Thoracic aorta (tissue), 2 donors: Measurements from ENCODE around the gene SUGP1. TPM values are rescaled to one million over a fixed set of nuclear protein-coding genes. Genes with fewer than 3 reads are reported as not detected.

ENCODE experiments used
- ATAC-seq: fragments of 150-250 bp; one replicate; pipeline ENCODE4 v1.8.0; 2017; ENCODE audit warnings: low read depth; ENCODE audit not compliant: insufficient number of reproducible peaks, low FRiP score
- DNase-seq: peaks from one replicate; pipeline ENCODE4 v3.0.0-alpha.2; 2020; ENCODE audit warnings: low spot score
- H3K27ac ChIP-seq, 2 donors: fragments of 200-600 bp; sonication (generic); 1 replicate in 1 of 2; 2 replicates in 1 of 2; pipeline ENCODE4 v1.5.1; 2016; ENCODE audit warnings: mild to moderate bottlenecking in 2 of 2, moderate library complexity in 2 of 2
- H3K27me3 ChIP-seq: fragments of 200-600 bp; sonication (generic); replicated peaks from 2 replicates; pipeline ENCODE4 v1.6.0; 2016; ENCODE audit warnings: mild to moderate bottlenecking; ENCODE audit not compliant: insufficient read depth
- H3K36me3 ChIP-seq: fragments of 200-600 bp; sonication (generic); one replicate; pipeline ENCODE4 v1.5.1; 2016
- H3K4me1 ChIP-seq, 2 donors: fragments of 200-600 bp; sonication (generic); 1 replicate in 1 of 2; 2 replicates in 1 of 2; pipeline versions ENCODE4 v1.5.1 to v1.6.0; 2016; ENCODE audit warnings: low read depth in 2 of 2, mild to moderate bottlenecking in 1 of 2; ENCODE audit not compliant: control insufficient read depth in 1 of 2
- H3K4me3 ChIP-seq: fragments of 200-600 bp; sonication (generic); 2 replicates; pipeline ENCODE4 v1.5.1; 2016; ENCODE audit warnings: mild to moderate bottlenecking
- H3K9me3 ChIP-seq: fragments of 200-600 bp; sonication (generic); 2 replicates; pipeline ENCODE4 v1.5.1; 2016
- total RNA-seq, 2 donors: library from RNA; depleted of rRNA; stranded (reverse); fragments of >200 nt; gene quantifications; one replicate each; pipeline versions ENCODE4 v1.1.0 to v1.2.3, GENCODE V29; 2016
- TF ChIP-seq, protein P1 (sequence below): fragments of 200-600 bp; sonication (generic); IDR thresholded peaks from one replicate; pipeline ENCODE4 v1.5.1; 2019; ENCODE audit warnings: antibody characterized with exemption

SUGP1 gene
- total RNA-seq, 2 donors from 2014 or later, result 25.0 to 43.0 TPM

DNA sequence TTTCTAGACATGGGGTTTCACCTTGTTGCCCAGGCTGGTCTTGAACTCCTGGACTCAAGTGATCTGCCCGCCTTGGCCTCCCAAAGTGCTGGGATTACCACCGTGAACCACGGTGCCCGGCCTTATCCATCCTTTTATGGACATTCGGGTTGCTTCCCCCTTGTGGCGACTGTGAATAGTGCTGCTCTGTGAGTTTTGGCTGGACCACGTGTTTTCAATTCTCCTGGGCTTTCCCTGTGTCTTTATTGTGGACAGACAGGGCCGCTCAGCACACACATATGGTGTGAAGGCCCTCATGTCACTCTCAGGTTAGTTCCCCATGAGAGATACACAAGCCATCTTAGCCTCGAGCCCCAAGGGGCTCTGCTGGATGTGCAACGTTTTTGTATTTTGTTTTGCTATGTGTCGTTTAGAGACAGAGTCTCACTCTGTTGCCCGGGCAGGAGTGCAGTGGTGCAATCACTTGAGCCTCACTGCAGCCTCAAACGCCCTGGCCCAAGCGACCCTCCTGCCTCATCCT, 40.8 kb upstream of the SUGP1 start:
- ATAC-seq (peak; percentile 63), DNase-seq (peak; percentile 57)
- peaks cover 5 to 6% of the 10 kb centered on the region in 2 donors for H3K4me1 ChIP-seq
- TF ChIP-seq, protein P1, sequence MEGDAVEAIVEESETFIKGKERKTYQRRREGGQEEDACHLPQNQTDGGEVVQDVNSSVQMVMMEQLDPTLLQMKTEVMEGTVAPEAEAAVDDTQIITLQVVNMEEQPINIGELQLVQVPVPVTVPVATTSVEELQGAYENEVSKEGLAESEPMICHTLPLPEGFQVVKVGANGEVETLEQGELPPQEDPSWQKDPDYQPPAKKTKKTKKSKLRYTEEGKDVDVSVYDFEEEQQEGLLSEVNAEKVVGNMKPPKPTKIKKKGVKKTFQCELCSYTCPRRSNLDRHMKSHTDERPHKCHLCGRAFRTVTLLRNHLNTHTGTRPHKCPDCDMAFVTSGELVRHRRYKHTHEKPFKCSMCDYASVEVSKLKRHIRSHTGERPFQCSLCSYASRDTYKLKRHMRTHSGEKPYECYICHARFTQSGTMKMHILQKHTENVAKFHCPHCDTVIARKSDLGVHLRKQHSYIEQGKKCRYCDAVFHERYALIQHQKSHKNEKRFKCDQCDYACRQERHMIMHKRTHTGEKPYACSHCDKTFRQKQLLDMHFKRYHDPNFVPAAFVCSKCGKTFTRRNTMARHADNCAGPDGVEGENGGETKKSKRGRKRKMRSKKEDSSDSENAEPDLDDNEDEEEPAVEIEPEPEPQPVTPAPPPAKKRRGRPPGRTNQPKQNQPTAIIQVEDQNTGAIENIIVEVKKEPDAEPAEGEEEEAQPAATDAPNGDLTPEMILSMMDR, result peak; percentile 86
- H3K9me3 ChIP-seq, result no peaks in the 10 kb centered on the region
- H3K27ac ChIP-seq, result peak overlapping the region; percentile 22 to 43
- no peaks in the 10 kb centered on the region for H3K27me3 ChIP-seq
- no peak overlapping the region for H3K4me3 ChIP-seq
- H3K36me3 ChIP-seq, result peaks cover 10% of the 10 kb centered on the region

DNA sequence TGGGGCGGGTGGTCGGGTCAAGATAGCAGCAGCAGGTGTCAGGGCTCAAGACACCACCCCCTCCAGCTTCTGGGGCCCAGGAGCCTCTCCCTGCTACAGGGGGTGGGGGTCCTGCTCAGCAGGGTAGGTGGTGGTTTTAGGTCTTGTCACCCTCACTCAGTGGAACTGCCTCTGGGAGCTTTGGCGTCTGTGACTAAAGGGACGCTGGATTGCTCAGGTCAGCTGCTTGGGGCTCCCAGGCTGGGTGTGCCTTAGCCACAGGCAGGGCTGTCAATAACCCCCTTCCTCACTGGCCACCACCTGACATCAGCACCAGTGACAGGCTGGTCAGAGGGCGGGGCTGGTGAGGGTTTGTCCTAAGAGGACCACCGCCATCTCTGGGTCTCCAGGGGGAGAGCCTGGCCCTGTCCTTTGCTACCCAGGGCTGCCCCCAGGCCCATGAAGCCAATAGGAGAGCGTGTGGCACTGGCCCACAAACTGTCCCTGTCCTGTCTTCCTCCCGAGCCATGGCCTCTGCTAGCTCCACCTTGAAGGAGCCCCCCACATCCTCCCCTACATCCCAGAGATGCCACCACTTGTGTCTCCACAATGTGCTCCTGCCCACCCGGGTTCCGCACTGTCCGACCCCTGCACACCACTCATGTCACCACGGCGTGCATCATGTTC, 36.7 kb upstream of the SUGP1 start:
- Histone ChIP-seq H3K9me3 (no peaks in the 10 kb centered on the region), H3K4me3 (no peak overlapping the region), H3K27ac (no peak overlapping the region), H3K4me1 (no peaks in the 10 kb centered on the region), H3K36me3 (peaks cover 48% of the 10 kb centered on the region), H3K27me3 (no peaks in the 10 kb centered on the region)
- no peak for ATAC-seq
- TF ChIP-seq, protein P1, result no peak
- no peak for DNase-seq

DNA sequence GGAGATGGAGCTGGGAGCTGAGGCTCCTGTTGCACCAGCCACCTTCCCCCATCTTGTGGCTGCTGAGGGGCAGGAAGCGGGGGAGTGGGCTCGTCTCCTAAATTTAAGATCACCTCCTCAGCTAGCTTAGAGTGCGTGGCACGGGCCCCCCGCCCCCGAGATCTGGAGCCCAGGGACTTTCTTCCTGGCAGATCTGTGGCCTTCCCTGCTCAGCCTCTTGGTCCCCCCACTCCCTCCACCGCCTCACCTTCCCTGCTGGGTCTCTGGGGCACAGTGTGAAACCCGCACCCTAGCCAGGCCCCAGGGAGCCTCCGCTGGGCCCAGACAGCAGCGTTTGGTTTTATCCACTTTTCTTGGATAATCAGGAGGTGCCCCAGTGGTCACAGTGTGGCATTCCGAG, 36.2 kb upstream of the SUGP1 start:
- TF ChIP-seq, protein P1, result no peak
- H3K36me3 ChIP-seq, result peaks cover 51% of the 10 kb centered on the region
- no peaks in the 10 kb centered on the region for H3K27me3 ChIP-seq
- H3K4me1 ChIP-seq, result no peaks in the 10 kb centered on the region
- no peak overlapping the region for H3K27ac ChIP-seq
- DNase-seq (no peak), ATAC-seq (no peak)
- H3K9me3 ChIP-seq, result no peaks in the 10 kb centered on the region
- no peak overlapping the region for H3K4me3 ChIP-seq

DNA sequence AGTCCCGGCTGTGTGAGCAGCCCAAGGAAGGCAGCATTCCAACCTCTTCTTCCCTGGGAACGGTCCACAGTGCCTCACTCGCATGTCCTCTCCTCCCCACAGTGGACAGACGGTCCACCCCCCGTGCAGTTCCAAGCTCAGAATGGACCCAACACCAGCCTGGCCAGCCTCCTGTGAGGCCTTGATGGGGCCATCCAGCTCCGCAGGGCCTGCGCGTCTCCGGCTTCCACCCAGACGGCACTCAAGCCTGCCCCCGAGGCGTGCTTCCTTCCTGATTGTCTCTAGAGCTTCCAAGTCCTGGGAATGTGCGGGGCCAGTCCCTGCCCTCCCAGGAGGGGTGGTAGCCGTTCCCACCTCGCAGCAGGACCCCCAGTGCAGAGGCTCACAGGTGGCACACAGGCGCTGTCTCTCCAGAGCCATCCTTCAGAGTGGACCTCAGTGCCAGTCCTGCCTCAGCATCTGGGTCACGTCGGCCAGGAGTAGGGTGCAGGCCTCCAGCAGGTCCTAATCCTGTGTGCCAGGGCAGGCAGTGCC, 35.4 kb upstream of the SUGP1 start:
- Histone ChIP-seq H3K4me1 (no peaks in the 10 kb centered on the region), H3K27me3 (no peaks in the 10 kb centered on the region), H3K4me3 (no peak overlapping the region), H3K9me3 (no peaks in the 10 kb centered on the region), H3K27ac (no peak overlapping the region), H3K36me3 (peaks cover 59% of the 10 kb centered on the region)
- TF ChIP-seq, protein P1, result no peak
- ATAC-seq (no peak), DNase-seq (no peak)

DNA sequence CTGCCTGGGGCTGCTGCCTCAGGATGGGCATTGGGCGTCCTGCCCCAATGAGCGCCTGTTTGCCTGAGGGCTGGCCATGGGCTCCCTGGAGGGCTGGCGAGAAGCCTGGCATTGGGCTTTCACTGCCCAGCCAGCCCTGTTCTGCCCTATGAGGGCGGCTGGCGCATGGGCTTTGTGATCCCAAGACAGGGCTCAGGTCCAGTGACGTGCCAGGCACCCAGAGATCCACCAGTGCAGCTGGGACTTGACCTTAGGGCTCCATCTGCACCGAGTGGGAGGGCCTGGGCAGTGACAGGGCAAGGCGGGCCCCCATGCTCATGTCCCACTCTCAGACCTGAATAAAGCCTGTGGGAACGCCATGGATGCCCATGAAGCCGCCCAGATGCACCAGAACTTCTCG, 34.6 kb upstream of the SUGP1 start:
- Histone ChIP-seq H3K4me3 (no peak overlapping the region), H3K27ac (no peak overlapping the region), H3K36me3 (peaks cover 63% of the 10 kb centered on the region), H3K4me1 (no peaks in the 10 kb centered on the region), H3K9me3 (no peaks in the 10 kb centered on the region), H3K27me3 (no peaks in the 10 kb centered on the region)
- ATAC-seq (no peak), DNase-seq (no peak)
- TF ChIP-seq, protein P1, result no peak
